Measurements from ENCODE around the gene WFDC1. TPM values are rescaled to one million over a fixed set of nuclear protein-coding genes. Genes with fewer than 3 reads are reported as not detected.

The WFDC1 gene
- total RNA-seq, 1 experiment from 2014 or later, result not detected

DNA sequence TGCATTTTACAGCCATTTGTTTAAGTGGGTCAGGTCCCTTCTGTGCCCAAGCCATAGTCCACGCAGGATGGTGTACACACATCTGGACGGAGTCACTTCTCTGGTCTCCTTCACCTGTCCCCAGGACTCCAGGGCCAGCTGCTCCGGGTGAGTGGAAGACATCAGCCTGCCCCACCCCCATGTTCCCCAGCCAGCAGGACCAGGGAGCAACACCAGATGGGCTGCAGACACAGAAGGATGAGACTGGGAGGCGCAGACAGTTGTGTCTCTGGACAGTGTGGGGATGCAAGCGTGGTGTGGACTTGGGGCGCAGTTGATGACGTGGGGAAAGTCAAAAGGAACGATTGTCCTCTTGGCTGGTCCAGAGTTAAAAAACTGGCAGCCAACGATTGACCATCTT, 24.6 kb upstream of the WFDC1 start:
- CTCF ChIA-PET, result no interaction called here
- in situ Hi-C loops (cut with HindIII; ENCODE audit: low pct_unique_long_range_greater_than_20kb, low sequenced_read_pairs) (no loop called here), intact Hi-C loops (cut with micrococcal nuclease; ENCODE audit: unreplicated experiment) (no loop called here)

DNA sequence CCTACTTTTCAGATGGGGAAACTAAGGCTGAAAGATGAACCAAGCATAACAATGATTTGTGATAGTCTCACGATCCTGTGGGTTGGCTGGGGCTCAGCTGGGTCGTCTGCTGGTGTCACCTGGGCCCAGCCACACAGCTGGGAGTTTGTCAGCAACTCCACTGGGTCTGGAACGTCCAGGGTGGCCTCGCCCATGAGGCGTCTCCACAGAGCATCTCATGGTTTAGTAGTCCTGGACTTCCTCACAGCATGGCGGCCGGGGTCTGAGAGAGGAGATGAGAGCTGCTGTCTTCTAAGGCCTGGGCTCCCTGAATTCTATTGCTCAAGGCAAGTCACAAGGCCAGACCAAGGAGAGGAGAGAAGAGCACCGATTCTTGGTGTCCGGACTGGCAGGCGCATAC, 24.1 kb upstream of the WFDC1 start:
- in situ Hi-C loops (cut with HindIII; ENCODE audit: low pct_unique_long_range_greater_than_20kb, low sequenced_read_pairs), result no loop called here

More for the DNA sequence above, 24.6 kb upstream of the WFDC1 start:
- TF ChIP-seq TCF7L2 (IDR thresholded peaks at IDR 0.05; ENCODE audit: low read depth, low read length) (no peak), SIN3A (IDR thresholded peaks at IDR 0.05; ENCODE audit: borderline replicate concordance, insufficient read depth, low read depth, low read length) (no peak), POLR2AphosphoS5 (IDR thresholded peaks at IDR 0.05; ENCODE audit: low read depth, low read length) (no peak)
- TF ChIP-seq, protein P1, sequence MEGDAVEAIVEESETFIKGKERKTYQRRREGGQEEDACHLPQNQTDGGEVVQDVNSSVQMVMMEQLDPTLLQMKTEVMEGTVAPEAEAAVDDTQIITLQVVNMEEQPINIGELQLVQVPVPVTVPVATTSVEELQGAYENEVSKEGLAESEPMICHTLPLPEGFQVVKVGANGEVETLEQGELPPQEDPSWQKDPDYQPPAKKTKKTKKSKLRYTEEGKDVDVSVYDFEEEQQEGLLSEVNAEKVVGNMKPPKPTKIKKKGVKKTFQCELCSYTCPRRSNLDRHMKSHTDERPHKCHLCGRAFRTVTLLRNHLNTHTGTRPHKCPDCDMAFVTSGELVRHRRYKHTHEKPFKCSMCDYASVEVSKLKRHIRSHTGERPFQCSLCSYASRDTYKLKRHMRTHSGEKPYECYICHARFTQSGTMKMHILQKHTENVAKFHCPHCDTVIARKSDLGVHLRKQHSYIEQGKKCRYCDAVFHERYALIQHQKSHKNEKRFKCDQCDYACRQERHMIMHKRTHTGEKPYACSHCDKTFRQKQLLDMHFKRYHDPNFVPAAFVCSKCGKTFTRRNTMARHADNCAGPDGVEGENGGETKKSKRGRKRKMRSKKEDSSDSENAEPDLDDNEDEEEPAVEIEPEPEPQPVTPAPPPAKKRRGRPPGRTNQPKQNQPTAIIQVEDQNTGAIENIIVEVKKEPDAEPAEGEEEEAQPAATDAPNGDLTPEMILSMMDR (IDR thresholded peaks at IDR 0.05), result no peak
- TF ChIP-seq, protein P2, sequence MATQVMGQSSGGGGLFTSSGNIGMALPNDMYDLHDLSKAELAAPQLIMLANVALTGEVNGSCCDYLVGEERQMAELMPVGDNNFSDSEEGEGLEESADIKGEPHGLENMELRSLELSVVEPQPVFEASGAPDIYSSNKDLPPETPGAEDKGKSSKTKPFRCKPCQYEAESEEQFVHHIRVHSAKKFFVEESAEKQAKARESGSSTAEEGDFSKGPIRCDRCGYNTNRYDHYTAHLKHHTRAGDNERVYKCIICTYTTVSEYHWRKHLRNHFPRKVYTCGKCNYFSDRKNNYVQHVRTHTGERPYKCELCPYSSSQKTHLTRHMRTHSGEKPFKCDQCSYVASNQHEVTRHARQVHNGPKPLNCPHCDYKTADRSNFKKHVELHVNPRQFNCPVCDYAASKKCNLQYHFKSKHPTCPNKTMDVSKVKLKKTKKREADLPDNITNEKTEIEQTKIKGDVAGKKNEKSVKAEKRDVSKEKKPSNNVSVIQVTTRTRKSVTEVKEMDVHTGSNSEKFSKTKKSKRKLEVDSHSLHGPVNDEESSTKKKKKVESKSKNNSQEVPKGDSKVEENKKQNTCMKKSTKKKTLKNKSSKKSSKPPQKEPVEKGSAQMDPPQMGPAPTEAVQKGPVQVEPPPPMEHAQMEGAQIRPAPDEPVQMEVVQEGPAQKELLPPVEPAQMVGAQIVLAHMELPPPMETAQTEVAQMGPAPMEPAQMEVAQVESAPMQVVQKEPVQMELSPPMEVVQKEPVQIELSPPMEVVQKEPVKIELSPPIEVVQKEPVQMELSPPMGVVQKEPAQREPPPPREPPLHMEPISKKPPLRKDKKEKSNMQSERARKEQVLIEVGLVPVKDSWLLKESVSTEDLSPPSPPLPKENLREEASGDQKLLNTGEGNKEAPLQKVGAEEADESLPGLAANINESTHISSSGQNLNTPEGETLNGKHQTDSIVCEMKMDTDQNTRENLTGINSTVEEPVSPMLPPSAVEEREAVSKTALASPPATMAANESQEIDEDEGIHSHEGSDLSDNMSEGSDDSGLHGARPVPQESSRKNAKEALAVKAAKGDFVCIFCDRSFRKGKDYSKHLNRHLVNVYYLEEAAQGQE (IDR thresholded peaks at IDR 0.05; ENCODE audit: insufficient read depth in 1 of 2, low read depth in 2 of 2, low read length in 1 of 2), result no peak
- H3K4me3 ChIP-seq (ENCODE audit: low read depth in 2 of 2, low read length in 2 of 2), result no peak overlapping the region
- POLR2A ChIA-PET, result no interaction called here
- no peaks in the 10 kb centered on the region for H3K36me3 ChIP-seq (ENCODE audit: control insufficient read depth, insufficient read depth, low read length)
- DNase-seq (ENCODE audit: low read depth, low spot score) (no peak), ATAC-seq (no peak)
- H3K27me3 ChIP-seq (ENCODE audit: control insufficient read depth, insufficient read depth, low read length), result no peaks in the 10 kb centered on the region
- no peaks in the 10 kb centered on the region for H3K9me3 ChIP-seq (ENCODE audit: control insufficient read depth, insufficient read depth, low read depth, low read length)
- BruUV-seq (replicated peaks), result no TSS peak
- no peaks in the 10 kb centered on the region for H3K4me1 ChIP-seq (ENCODE audit: control insufficient read depth, insufficient read depth, low read length)
- no peak overlapping the region for H3K27ac ChIP-seq (ENCODE audit: low read length)

DNA sequence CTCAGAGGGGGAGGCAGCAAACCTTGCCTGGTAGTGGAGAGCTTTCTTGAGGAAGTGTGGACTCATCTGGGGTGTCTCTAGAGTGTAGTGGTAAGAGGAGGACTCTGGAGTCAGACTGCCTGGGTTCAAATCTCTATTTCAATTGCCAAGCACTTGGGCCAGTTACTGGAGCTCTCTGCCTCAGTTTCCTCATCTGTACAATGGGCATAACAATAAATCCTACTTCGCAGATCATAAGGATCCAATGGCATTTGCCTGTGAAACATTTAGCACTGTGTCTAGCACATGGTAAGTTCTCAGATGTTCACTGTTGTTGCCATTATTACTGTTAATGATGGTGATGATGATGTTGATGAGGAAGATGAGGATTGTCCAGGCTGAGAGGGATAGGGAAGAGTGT, 23.6 kb upstream of the WFDC1 start:
- ChIA-PET POLR2A (no interaction called here), CTCF (no interaction called here)
- in situ Hi-C loops (cut with HindIII; ENCODE audit: low pct_unique_long_range_greater_than_20kb, low sequenced_read_pairs), result no loop called here

More for the DNA sequence above, 24.1 kb upstream of the WFDC1 start:
- no TSS peak for BruUV-seq (replicated peaks)
- H3K4me1 ChIP-seq (ENCODE audit: control insufficient read depth, insufficient read depth, low read length), result no peaks in the 10 kb centered on the region
- no peak for TF ChIP-seq TCF7L2 (IDR thresholded peaks at IDR 0.05; ENCODE audit: low read depth, low read length)
- DNase-seq (ENCODE audit: low read depth, low spot score) (no peak), ATAC-seq (no peak)
- H3K4me3 ChIP-seq (ENCODE audit: low read depth in 2 of 2, low read length in 2 of 2), result no peak overlapping the region
- ChIA-PET CTCF (no interaction called here), POLR2A (no interaction called here)
- no peaks in the 10 kb centered on the region for H3K36me3 ChIP-seq (ENCODE audit: control insufficient read depth, insufficient read depth, low read length)
- H3K27me3 ChIP-seq (ENCODE audit: control insufficient read depth, insufficient read depth, low read length), result no peaks in the 10 kb centered on the region
- no peak overlapping the region for H3K27ac ChIP-seq (ENCODE audit: low read length)
- no peaks in the 10 kb centered on the region for H3K9me3 ChIP-seq (ENCODE audit: control insufficient read depth, insufficient read depth, low read depth, low read length)
- intact Hi-C loops (cut with micrococcal nuclease; ENCODE audit: unreplicated experiment), result no loop called here

More for the DNA sequence above, 23.6 kb upstream of the WFDC1 start:
- no peaks in the 10 kb centered on the region for H3K27me3 ChIP-seq (ENCODE audit: control insufficient read depth, insufficient read depth, low read length)
- no peaks in the 10 kb centered on the region for H3K9me3 ChIP-seq (ENCODE audit: control insufficient read depth, insufficient read depth, low read depth, low read length)
- no peak overlapping the region for H3K4me3 ChIP-seq (ENCODE audit: low read depth in 2 of 2, low read length in 2 of 2)
- H3K4me1 ChIP-seq (ENCODE audit: control insufficient read depth, insufficient read depth, low read length), result no peaks in the 10 kb centered on the region
- intact Hi-C loops (cut with micrococcal nuclease; ENCODE audit: unreplicated experiment), result no loop called here
- no TSS peak for BruUV-seq (replicated peaks)
- H3K36me3 ChIP-seq (ENCODE audit: control insufficient read depth, insufficient read depth, low read length), result no peaks in the 10 kb centered on the region
- TF ChIP-seq, protein P2 (IDR thresholded peaks at IDR 0.05; ENCODE audit: insufficient read depth in 1 of 2, low read depth in 2 of 2, low read length in 1 of 2), result no peak
- TF ChIP-seq SIN3A (IDR thresholded peaks at IDR 0.05; ENCODE audit: borderline replicate concordance, insufficient read depth, low read depth, low read length) (no peak), POLR2AphosphoS5 (IDR thresholded peaks at IDR 0.05; ENCODE audit: low read depth, low read length) (no peak), TCF7L2 (IDR thresholded peaks at IDR 0.05; ENCODE audit: low read depth, low read length) (no peak)
- TF ChIP-seq, protein P1 (IDR thresholded peaks at IDR 0.05), result no peak
- no peak overlapping the region for H3K27ac ChIP-seq (ENCODE audit: low read length)
- DNase-seq (ENCODE audit: low read depth, low spot score), result no peak
- ATAC-seq, result no peak

Measured in Panc1 (cell line).